Osteocyte (in vitro differentiated cells): ENCODE measurements around the gene EBF3. TPM values are rescaled to one million over a fixed set of nuclear protein-coding genes. Genes with fewer than 3 reads are reported as not detected.

Experiments used
- DNase-seq: peaks from one replicate; pipeline ENCODE4 v3.0.0; 2021; ENCODE audit warnings: mixed read lengths; ENCODE audit not compliant: unreplicated experiment; ENCODE audit errors: extremely low spot score
- H3K27ac Mint-ChIP-seq: one replicate; pipeline ENCODE4 v1.8.0; 2021; ENCODE audit warnings: mild to moderate bottlenecking, mixed read lengths; ENCODE audit not compliant: unreplicated experiment
- H3K27me3 Mint-ChIP-seq: one replicate; pipeline ENCODE4 v1.8.0; 2021; ENCODE audit warnings: mixed read lengths; ENCODE audit not compliant: unreplicated experiment
- H3K36me3 Mint-ChIP-seq: one replicate; pipeline ENCODE4 v1.8.0; 2021; ENCODE audit warnings: mixed read lengths; ENCODE audit not compliant: unreplicated experiment
- H3K4me1 Mint-ChIP-seq: one replicate; pipeline ENCODE4 v1.8.0; 2021; ENCODE audit warnings: mixed read lengths; ENCODE audit not compliant: unreplicated experiment
- H3K4me3 Mint-ChIP-seq: one replicate; pipeline ENCODE4 v1.8.0; 2021; ENCODE audit warnings: mild to moderate bottlenecking, moderate library complexity, mixed read lengths; ENCODE audit not compliant: unreplicated experiment
- H3K9me3 Mint-ChIP-seq: one replicate; pipeline ENCODE4 v1.8.0; 2021; ENCODE audit warnings: mixed read lengths; ENCODE audit not compliant: unreplicated experiment
- total RNA-seq: library from RNA; stranded (reverse); gene quantifications from 2 replicates; pipeline ENCODE4 v1.2.1, GENCODE V29; 2021
- TF ChIP-seq, protein P1 (sequence below): fragments of 200-600 bp; sonication (generic); IDR thresholded peaks from 2 replicates; pipeline ENCODE4 v1.5.0; 2021; ENCODE audit warnings: antibody characterized with exemption, mild to moderate bottlenecking, moderate library complexity

The EBF3 gene
- total RNA-seq, 1 donor from 2014 or later: 0.59 TPM

GRCh38 chr10:129971381-129972144, 7.5 kb upstream of the EBF3 start:
- Mint-ChIP-seq H3K9me3 (no peaks in the 10 kb centered on the region), H3K4me3 (peak overlapping the region; percentile 55), H3K4me1 (peaks cover 20% of the 10 kb centered on the region), H3K27ac (no peak overlapping the region), H3K27me3 (peaks cover 70% of the 10 kb centered on the region), H3K36me3 (no peaks in the 10 kb centered on the region)
- DNase-seq: no peak
- TF ChIP-seq, protein P1, sequence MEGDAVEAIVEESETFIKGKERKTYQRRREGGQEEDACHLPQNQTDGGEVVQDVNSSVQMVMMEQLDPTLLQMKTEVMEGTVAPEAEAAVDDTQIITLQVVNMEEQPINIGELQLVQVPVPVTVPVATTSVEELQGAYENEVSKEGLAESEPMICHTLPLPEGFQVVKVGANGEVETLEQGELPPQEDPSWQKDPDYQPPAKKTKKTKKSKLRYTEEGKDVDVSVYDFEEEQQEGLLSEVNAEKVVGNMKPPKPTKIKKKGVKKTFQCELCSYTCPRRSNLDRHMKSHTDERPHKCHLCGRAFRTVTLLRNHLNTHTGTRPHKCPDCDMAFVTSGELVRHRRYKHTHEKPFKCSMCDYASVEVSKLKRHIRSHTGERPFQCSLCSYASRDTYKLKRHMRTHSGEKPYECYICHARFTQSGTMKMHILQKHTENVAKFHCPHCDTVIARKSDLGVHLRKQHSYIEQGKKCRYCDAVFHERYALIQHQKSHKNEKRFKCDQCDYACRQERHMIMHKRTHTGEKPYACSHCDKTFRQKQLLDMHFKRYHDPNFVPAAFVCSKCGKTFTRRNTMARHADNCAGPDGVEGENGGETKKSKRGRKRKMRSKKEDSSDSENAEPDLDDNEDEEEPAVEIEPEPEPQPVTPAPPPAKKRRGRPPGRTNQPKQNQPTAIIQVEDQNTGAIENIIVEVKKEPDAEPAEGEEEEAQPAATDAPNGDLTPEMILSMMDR: peak; percentile 67

DNA sequence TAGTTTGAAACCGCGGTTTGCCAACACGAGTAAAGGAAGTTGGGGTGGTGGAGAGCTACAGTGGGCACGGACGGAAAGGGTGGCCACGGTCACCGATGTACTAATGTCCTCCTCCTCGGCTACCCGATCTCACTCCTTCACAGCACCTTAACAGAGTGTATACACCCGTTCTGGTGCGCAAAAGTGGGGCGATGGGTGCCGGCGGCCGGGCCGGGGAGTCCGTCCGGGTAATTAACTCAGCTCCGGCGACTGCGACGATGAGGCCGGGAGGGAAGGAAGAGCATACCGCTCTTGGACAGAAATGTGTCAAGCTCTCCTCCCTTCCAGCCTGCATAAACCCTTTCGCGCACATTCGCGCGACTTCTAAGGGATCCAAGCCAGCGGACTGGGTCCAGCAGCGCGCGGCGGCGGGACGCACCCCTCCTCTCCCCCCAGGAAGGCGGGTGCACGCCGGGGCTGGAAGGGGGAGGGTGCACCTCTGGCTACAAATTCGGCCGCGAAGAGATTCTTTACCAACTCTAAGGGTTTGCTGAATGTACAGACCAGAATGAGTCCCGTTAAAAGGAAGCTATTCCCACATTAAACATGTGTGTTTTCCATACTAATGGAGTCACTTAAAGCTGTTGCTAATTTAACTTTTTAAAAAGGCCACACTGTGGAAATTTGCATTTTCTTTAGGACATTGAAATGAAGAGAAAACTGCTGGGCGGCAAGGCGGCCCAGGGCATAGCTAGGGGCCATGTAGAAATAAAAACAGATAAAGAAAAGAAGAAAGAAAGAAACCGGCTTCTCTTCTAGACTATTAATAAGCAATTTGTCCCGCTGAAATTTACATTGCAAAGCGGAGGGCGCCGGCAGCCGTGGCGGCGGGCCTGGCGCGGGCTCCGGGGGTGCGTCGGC, 6.6 kb upstream of the EBF3 start:
- Mint-ChIP-seq H3K27ac (no peak overlapping the region), H3K27me3 (peaks cover 74% of the 10 kb centered on the region), H3K4me1 (peaks cover 20% of the 10 kb centered on the region), H3K4me3 (peak overlapping the region; percentile 57), H3K9me3 (no peaks in the 10 kb centered on the region), H3K36me3 (no peaks in the 10 kb centered on the region)
- no peak for DNase-seq
- TF ChIP-seq, protein P1: no peak

DNA sequence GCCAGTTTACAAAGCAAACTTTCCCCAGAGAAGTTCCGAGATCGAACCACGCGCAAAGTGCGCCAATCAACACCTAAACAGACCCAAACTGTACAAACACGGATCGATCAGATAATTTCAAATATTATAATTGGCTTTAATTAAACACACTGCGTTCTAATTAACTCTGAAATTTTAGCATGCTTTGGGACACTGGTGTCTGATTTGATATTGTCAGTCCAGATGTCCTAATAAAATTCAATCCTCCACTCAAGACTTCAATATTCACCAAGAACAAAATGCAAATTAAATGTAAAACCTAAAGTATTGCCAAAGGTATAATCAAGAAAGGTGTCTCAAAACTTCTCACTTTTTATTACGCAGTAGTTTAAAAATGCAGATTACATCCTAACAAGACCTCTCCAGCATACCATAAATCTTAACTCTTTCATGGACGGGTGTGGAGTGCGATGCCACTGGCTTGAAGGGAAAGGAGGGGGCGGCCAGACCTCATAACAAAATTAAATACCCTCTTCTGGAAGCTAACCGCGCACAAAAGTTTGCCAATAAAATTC, 5.9 kb upstream of the EBF3 start:
- TF ChIP-seq, protein P1: no peak
- peaks cover 20% of the 10 kb centered on the region for H3K4me1 Mint-ChIP-seq
- H3K9me3 Mint-ChIP-seq: no peaks in the 10 kb centered on the region
- H3K27ac Mint-ChIP-seq: no peak overlapping the region
- DNase-seq: no peak
- H3K36me3 Mint-ChIP-seq: no peaks in the 10 kb centered on the region
- no peak overlapping the region for H3K4me3 Mint-ChIP-seq
- H3K27me3 Mint-ChIP-seq: peaks cover 72% of the 10 kb centered on the region

DNA sequence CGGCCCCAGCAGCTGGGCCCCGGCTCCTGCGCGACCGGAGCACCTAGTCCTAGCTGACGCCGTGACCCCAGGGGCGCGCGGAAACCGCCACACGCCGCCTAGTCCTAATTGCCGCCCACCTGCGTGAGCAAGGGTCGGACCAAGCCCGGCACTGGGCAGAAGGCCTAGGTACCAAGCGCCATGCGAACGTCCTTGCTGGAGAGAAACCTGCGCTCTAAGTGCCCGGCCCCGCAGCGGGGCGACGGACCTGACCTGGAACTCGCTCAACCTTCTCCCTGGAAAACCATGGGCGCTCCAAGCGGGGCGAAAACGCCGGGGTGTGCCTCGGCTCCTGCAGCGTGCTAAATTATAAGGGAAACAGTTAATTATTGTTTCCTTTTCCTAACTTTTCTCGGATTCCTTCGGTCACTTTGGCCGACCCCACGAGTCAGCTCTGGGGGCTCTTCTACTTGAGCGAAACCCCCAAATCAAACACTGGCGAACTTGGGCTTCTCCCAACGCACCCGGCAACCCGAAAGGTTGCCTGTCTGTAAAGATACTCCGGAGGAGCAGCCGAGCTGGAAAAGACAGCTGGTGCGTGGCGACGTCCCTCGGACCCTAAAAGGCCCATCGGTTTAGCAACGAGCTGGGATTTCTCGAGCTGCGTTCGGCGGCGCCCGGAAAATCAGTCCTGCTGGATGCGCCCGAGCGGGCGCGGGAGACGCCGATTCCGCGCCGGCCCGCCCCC, 5.3 kb upstream of the EBF3 start:
- Mint-ChIP-seq H3K9me3 (no peaks in the 10 kb centered on the region), H3K4me1 (peaks cover 23% of the 10 kb centered on the region), H3K4me3 (no peak overlapping the region), H3K27ac (no peak overlapping the region), H3K27me3 (peaks cover 68% of the 10 kb centered on the region), H3K36me3 (no peaks in the 10 kb centered on the region)
- TF ChIP-seq, protein P1: no peak
- DNase-seq: no peak
